NCI-H1930 (cell line): Measurements from ENCODE around the gene PPP1R7.

Experiments used
- DNase-seq, 2 experiments: peaks; one replicate each; lab custom pipeline; 2025; lab: John Stamatoyannopoulos, UW

PPP1R7 gene

DNA sequence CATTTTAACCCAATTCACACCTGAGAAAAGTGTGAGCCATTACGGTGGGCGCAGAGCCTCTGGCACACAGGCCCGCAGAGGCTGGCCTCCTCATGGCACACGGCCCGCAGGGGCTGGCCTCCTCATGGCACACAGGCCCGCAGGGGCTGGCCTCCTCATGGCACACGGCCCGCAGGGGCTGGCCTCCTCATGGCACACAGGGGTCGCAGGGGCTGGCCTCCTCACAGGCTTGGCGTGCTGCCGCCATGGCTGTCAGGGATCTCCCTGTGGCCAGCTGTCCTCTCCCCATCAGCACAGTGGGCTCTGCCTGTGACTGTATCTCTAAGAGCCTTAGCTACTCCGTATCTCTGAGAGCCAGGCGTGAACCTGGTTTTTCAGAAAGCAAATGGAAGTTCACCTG lies 62.8 kb downstream of the PPP1R7 start:
- no peak for DNase-seq

DNA sequence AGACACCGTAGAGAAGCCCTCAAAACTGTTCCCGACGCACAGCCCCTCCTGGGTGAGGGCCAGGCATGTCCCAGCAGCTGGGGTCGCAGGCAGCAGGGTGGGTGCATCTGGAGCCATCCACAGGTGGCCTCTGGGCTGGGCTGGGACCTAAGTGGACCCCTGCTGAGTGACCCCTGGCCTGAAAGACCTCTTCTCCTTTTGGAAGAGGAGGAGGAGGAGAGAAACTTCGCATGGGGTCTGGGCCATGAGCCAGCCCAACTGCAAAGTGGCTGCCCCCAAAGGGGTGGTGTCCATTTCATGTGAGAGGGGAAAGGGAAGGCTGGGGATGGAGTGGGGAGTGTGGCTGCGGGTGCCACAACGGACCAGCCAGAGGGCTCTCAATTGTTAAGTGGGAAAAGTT lies 63.3 kb downstream of the PPP1R7 start:
- DNase-seq: no peak

DNA sequence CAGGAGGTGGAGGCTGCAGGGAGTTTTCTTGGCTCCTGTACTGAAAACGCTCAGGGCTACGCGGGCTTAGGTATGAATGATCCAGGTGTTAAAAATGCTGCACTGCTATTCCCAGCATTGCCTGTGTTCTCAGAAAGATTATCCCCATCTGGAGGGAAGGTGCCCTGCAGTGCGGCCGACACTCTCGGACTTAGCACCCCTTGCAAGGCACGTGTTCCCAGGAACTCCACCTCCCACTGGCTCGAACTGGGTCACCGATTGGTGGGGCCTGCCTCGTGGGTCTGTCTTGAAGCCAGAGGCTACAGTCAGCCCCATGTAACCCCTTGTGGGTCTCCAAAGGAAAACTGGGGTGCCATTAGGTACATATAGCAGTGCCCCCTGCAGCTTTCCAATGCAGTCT lies 63.9 kb downstream of the PPP1R7 start:
- DNase-seq: no peak

DNA sequence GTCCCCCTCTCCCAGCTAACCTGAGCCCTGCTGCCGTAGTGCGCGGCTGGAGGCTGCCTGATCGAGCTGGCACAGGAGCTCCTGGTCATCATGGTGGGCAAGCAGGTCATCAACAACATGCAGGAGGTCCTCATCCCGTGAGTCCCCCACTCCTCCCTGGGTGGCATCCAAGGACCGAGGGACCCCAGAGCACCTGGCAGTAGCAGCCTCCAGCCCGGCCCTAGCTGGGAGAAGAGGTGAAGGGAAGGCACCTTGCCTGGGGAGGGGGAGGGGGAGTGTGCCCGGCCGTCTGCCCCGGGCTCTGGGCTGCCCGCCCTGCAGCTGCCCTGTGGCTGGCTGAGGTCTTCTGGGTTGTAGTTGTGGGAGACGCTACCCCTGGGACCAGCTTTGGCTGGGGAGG lies 64.5 kb downstream of the PPP1R7 start:
- no peak for DNase-seq

DNA sequence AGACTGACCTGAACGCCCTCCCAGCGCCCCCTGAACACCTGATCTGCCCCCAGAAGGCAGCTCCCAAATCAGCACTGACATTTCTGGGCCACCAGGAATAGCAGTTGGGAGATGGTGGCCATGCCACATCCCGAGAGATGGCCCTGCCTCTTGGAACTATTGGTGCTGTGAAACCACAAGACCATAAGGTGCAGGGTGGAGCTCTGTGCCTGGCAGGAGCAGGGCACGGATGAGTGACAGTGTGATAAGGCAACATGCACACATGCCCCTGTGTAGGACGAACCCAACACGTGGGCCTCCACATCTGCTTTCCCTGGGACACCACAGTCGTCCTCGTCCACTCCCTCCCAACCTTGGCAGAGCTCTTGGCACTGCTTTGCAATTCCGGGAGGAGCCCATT lies 65.2 kb downstream of the PPP1R7 start:
- no peak for DNase-seq

DNA sequence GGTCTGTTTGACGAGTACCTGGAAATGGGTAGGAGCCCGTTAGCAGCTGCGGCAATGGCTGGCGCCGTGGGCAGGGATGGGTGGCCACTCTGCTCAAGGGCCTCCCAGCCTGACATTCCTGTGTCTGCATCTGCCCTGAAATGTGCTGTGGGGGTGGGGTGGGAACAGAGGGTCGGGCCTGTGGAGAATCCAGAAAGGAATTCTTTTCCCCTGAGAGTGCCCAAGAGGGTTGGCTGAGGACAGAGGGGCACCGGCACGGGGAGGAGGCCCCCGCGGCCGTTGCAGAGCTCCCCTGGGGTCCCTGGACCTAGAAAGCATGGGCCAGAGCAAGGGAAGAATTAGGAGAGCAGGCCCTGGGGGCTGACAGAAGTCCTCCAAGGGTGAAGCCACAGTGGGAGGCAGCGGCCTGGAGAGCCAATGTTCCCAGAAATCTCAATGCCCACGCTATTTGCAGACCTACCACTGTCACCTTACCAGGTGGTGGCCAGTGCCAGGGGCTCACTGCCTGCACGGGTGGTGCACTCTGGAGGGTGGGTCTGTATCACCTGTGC lies 66.0 kb downstream of the PPP1R7 start:
- no peak for DNase-seq

DNA sequence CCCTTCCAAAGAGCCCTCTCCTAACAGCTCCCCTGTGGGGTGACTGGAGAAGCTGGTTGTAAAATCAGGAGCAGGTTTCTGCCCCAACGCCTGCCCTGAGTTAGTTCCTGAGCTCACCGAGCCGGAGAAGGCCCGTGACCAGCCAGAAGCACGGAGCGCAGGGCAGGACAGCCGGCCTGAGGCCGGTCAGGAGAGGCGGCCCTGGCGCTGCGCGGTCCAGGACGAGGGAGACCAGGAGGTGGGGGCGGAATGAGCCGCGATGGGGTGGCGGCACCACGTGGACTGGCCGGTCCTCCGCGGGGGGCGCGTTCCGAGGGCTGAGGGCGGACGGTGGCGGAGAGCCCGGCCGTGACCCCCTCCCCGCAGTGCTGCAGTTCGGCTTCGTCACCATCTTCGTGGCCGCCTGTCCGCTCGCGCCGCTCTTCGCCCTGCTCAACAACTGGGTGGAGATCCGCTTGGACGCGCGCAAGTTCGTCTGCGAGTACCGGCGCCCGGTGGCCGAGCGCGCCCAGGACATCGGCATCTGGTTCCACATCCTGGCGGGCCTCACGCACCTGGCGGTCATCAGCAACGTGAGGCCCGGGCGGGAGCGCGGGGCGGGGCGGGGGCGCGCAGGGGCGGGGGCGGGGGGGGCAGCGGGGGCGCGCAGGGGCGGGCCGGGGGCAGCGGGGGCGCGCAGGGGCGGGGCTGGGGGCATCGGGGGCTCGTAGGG lies 67.2 kb downstream of the PPP1R7 start:
- peak in 1 of 2 experiments; percentile 14 for DNase-seq

DNA sequence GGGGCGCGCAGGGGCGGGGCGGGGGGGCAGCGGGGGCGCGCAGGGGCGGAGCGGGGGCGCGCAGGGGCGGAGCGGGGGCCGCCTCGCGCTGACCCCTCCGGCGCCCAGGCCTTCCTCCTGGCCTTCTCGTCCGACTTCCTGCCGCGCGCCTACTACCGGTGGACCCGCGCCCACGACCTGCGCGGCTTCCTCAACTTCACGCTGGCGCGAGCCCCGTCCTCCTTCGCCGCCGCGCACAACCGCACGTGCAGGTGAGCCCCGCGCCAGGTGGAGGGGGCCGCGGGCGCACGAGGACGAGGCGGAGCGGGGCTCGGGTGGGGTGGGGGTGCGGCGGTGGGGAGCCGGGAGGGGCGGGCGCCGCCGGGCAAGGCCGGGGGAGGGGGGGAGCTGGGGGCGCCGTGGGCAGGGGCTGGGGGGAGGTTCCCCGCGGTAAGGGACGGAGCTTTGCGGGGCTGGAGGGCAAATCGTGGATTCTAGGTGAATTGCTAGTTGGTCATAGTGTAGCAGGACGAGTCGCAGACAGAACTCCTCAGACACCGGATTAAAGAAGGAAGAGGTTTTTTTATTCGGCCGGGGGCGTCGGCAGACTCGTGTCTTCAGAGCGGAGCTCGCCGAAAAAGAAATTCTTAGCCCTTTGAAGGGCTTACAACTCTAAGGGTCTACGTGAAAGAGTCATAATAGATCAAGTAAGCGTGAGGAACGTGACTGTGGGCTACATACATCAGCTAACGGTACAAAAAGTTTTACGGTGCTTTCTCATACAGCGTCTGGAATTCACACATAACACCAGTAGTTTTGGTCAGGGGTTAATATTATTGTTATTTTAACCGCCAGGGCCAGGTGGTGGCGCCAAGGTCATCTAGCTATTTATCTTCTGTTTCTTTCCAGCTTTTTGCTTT lies 68.1 kb downstream of the PPP1R7 start:
- DNase-seq: peak; percentile 25 to 35

DNA sequence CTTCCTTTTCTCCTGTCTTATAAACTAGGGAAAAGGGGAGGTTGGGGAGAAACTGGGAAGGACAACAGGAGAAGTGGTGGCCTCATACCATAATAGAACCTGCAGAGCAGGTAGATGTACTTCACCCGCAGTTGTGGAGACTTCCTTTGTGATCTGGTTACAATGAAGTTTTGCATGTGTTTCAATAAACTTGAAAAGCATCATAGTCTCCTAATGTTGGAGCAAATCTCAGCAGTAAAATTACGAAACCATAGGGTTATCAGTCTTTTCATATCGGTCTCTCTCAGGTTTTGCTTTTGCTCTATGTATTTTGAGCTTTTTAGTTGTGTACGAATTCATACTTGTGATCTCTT lies 68.7 kb downstream of the PPP1R7 start:
- DNase-seq: no peak

DNA sequence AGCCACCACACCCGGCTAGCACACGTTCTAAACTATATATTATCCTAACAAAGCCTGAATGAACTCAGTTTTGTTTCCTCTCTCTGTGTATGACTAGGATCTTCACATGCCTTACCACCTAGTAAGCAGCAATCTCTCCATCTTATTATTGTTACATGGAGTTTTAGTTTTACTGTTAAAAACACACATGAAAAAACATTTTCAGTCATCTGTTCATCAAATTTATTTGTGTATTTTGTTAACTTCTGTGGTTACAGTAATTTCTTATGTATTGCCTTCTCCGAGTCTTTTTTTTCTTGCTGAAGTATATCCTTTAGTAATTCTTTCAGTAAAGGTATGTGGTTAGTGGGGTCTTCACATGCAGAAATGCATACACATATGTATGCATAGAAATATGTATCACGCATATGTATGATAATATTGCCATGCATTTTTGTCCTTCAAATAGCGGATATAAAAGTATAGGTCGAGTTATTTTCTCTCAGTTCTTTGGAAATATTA lies 69.6 kb downstream of the PPP1R7 start:
- no peak for DNase-seq

DNA sequence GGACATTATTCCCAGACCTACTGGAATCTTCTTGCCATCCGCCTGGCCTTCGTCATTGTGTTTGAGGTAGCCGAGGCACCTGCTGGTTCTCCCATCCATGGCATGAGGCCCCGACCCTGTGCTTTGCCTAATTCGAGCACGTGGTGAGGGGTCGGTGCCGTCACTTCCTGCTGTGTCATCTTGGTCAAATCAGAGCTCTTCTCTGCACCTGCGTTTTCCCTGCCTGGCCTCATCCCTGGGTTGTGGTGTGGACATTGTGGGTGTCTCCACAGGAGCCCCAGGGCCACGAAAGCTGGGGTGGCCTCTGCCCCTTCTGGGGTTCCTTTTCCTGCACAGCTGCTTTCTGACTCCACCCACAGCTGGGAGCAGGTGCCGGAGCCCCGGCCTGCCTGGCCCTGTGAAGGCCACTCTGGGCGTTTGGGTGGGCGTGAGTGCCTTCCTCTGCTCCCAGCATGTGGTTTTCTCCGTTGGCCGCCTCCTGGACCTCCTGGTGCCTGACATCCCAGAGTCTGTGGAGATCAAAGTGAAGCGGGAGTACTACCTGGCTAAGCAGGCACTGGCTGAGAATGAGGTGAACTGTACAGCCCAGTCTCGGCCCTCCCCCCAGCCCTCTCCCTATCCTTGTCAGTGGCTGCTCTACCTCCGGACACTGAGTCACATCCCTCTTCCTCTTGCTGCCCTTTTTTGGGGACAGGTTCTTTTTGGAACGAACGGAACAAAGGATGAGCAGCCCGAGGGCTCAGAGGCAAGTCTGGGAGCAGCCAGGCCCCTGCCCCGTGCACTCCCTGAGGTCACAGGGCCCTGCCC lies 73.1 kb downstream of the PPP1R7 start:
- no peak for DNase-seq

DNA sequence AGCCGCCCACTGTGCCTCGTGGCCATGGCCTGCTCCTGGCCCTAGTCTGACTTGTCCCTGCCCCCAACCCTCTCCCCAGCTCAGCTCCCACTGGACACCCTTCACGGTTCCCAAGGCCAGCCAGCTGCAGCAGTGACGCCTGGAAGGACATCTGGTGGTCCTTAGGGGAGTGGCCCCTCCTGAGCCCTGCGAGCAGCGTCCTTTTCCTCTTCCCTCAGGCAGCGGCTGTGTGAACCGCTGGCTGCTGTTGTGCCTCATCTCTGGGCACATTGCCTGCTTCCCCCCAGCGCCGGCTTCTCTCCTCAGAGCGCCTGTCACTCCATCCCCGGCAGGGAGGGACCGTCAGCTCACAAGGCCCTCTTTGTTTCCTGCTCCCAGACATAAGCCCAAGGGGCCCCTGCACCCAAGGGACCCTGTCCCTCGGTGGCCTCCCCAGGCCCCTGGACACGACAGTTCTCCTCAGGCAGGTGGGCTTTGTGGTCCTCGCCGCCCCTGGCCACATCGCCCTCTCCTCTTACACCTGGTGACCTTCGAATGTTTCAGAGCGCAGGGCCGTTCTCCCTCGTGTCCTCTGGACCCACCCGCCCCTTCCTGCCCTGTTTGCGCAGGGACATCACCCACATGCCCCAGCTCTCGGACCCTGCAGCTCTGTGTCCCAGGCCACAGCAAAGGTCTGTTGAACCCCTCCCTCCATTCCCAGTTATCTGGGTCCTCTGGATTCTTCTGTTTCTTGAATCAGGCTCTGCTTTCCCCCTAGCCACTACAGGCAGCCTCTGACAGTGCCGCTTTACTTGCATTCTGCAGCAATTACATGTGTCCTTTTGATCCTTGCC lies 74.0 kb downstream of the PPP1R7 start:
- no peak for DNase-seq

DNA sequence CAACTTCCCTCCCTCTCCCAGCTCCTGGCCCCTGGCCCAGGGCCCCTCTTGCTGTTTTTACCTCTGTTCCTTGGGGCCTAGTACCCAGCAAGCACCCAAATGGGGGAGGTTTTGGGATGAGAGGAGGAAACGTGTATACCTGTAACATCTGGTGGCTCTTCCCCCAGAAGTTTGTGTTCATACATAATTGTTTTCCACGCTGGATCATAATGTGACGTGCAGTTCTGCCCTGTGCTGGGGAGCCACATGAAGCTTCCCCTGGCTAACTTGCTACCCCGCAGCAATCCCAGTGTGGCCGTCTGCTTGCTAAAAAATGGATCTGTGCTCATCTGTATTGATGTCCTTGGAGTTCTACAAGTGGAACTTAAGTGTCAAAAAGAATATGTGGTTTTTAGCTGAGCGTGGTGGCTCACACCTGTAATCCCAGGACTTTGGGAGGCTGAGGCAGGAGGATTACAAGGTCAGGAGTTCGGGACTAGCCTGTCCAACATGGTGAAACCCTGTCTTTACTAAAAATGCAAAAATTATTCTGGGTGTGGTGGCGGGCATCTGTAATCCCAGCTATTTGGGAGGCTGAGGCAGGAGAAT lies 74.7 kb downstream of the PPP1R7 start:
- DNase-seq: no peak

DNA sequence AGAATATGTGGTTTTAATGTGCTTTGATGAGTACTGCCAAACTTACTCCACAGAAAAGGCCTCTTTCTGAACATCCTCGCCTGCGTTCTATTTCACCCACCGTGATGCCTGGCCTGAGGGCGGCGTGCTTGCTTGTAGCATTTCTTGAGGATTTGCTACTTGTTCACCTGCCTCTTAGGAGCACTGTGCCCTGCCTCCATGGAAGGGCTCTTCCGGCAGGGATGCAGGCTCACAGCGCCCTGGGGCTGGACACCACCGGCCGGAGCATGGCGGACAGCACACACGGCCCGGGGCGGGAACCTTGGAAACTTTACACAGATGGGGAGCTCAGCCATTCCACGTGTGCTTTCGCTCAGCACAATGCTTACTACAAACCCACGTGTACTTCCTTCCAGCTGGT lies 75.3 kb downstream of the PPP1R7 start:
- no peak for DNase-seq

DNA sequence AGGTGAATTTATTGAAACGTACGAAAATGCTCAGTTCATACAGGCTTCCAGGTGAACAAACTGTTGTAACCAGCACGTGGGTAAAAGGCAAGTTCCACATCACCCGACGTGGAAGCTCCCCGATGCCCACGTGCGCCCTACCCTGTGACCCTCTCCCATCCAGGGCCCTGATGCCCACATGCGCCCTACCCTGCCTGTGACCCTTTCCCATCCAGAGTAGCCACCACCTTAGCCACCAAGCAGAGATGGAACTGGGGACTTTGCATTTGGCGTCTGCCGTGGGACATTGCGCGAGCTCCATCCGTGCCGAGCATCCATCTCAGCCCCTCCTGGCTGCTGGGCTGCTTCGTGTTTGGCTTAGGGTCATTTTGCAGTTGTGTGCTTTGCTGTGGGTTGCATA lies 75.7 kb downstream of the PPP1R7 start:
- DNase-seq: no peak

DNA sequence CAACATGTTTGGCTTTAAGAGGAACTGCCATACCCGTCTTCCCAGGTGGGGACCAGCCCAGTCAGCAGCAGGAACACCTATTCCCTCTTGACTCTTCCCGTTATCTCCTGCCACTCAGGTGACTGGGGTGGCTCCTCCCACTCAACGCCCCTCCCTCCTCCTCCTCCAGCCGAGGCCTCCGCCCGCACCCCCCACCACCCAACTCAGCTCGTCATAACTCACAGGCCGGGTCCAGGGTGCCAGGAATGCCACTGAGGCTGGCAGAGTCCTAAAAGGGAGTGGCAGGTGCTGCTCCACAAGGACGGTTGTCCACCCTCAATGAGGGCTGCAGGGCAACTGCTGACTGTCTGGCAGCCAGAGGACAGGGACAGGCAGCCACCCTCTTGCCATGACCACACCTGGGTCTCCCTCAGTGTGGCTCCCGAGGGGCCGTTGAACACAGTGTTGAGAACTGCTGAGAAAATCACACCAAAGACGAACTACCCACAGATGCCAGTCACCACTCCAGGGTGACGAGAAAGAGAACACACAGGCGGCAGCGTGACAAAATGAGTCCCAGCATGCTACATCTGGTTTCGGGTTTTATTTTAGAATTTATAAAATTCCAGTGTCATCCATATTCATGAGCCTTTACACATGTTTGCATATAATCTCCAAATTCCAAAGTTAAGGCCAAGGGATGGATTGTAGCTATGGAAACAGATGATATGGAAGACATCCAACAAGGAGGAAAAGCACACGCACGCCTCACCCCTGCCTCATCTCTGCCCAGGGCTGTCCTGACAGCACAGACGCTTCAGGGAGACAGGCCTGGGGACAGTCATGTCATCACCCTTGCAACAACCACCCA lies 76.7 kb downstream of the PPP1R7 start:
- no peak for DNase-seq

DNA sequence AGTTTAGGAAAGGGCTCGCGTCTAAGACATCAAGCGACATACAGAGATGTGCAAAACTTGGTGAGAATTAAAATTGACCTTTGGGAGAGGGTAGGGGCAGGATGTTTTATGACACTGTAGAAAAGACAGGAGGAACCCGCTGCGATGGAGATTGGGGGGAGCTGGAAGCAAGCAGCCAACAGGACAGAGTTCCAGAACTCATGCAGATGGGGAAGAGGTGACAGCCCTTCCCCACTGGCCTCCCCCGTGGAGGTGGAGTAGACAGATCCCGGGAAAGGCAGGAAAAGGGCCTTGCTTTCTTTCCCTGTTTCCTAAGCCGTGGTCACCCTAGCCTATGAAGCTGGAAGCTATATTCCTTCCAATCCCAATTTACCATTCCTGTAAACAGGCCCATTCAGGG lies 77.3 kb downstream of the PPP1R7 start:
- DNase-seq: no peak

DNA sequence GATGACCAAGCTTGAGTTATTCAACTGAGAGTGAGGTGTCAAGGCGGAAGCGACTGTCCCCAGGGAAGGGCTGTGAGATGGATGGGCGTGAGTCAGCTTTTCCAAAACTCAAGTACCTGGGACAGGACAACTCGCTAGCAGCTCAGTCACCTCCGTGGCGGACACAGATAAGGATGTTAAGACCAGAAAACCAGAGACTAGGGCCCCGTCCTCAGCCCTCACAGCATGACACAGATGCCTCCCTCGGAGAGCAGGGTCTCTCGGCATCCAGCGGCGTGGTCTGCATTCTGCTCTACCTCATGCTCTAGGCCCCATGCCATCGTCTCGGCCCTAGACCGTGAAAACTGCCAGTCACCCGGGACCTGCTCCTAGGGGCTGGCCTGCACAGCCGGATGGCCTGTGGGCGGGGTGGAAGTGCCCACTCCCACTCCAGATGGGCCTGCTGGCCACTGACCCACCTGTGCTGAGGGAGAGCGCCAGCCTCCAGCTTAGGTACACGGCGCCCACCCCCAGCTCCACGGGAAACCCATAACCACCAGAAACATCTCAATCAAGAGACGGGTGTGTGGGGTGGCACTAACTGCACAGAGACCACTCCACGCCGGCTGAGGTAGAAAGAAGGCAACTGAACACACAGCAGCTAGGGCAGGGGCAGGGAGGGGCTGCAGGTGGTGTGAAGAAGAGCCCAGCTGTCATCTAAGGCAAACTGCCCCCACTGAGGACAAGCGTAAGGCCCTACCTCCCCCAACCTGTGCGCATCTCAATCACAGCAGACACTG lies 78.0 kb downstream of the PPP1R7 start:
- DNase-seq: no peak

DNA sequence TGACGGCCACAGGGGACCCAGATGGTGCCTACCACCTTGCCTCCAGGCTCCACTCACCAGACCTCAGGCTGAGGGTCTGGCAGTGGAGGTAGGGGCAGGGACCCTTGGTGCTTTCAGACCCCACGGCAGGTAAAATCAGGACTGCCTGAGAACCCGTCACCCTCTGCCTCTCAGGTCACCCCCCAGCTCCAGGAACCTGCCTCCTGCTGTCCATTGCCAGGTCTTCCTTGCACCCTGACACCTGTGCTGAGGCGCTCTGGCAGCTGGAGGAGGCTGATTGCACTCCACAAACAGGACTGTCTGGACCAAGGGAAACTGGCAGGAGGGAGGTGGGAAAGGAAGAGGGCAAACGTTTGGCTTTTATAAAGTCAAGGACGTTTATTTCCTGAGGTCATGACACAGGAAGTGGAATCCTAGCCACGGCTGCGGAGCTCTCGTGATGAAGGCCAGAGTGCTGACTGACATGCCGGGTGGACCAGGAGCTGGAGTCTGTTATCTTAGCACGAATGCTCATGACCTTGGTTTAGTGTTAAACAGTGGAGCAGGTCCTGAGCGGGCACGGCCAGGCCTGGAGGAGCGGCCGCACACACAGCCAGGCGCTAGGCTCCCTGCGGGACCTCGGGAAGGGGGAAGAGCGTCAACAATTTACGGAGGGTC lies 78.7 kb downstream of the PPP1R7 start:
- DNase-seq: no peak
